GM18505 (cell line): Measurements from ENCODE around the gene ACER2.
A peak's percentile ranks its signal among the peaks of the same experiment; 100 is the strongest.

Experiments
- ATAC-seq: cut with Tn5 transposase; IDR thresholded peaks from one replicate; pipeline ENCODE4 v1.9.1; 2021; ENCODE audit not compliant: unreplicated experiment
- POLR2A ChIP-seq: IDR thresholded peaks from 4 replicates; pipeline ENCODE4 v1.6.1; 2011; ENCODE audit warnings: borderline replicate concordance; ENCODE audit not compliant: insufficient read depth, insufficient read length; ENCODE audit errors: extremely low read depth

ACER2 gene

DNA sequence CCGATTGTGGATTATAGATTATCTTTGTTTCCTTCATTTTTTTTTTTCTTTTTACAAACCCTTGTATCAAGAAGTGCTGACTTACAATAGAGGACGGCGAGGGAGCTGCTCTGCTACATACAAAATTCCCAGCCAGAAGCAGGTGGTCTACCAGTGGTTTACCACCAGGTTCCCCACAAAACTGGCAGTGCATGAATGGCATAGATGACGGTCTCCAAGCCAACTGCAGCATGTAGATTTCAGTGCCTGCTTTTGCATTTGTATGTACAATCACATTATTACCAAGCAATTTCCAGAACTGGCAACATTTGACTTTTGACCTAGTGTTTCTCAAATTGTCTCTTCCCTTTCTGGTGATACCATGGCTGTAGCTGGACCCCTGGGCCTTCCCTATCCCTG, 84.0 kb downstream of the ACER2 start:
- no peak for TF ChIP-seq POLR2A
- no peak for ATAC-seq

DNA sequence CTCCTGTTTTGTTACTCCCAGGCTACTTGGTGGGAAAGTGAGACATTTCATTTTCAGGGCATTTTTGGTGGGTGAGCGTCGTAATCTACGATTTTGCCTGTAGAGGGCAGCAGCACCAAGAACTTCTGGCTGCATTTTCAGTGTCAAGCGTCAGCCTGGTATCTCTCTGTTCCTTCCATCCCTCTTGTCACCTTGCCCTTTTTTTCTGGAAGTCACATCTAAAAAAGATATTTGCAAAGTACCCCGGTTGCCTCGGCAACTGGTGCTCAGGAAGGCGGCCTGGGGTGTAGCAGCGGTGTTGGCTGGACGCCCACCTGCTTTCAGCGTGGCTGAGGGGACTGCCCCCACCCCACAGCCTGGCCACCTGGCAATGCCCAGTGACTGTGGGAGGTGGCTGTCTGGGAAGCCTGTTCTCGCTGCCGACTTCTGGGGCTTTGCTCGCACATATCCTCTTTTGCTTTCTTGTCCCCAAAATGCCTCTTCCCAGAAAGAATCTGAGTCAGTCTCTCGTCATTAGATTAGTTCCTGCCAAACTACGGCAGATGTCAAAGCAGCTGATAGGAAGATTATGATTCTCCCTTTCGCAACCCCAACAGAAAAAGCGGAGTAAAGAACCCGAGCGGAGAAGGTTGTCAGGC, 84.5 kb downstream of the ACER2 start:
- ATAC-seq: peak; percentile 74
- no peak for TF ChIP-seq POLR2A

- no peak for ATAC-seq
- no peak for TF ChIP-seq POLR2A
These were observed 85.1 kb downstream of the ACER2 start for GRCh38 chr9:19493876-19494275.

DNA sequence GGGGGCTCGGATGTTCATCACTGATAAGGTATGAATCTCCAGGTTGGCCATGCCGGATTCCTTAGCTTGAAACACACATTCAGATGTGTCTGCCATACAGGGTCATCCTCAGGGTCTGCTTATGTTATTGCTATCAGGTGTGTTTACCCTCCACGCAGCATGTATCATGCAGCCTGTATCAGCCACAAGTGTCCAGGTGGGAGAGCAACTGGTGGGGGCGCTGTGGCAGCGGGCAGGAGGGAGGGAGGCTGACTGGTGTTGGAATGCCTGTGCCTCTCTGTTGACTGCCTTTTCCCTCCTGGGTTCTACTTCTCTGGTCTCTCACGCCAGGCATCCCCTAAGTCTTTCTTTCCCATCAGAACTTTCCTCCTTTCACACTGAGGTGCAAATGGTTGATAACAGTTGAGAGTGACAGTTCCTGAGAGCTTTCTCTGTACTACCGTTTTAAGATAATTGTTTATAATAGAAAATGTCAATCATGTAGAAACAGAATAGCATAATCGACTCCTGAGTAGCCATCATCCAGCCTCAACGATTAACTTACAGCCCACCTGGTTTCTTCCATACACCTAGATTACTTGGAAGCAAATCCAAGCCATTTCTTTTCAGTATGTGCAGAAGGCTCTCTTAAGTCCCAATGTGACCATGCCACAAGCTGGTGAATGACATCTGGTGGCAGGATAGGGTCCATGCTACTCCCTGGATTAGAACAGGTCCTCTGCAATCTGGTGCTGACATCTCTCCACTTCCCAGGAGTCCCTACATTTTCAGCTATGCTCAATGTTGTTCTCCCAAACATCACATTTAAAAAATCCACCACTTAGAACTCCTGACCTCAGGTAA, 86.6 kb downstream of the ACER2 start:
- ATAC-seq: no peak
- no peak for TF ChIP-seq POLR2A

GRCh38 chr9:19496321-19497050, 87.7 kb downstream of the ACER2 start:
- TF ChIP-seq POLR2A: no peak
- ATAC-seq: no peak

DNA sequence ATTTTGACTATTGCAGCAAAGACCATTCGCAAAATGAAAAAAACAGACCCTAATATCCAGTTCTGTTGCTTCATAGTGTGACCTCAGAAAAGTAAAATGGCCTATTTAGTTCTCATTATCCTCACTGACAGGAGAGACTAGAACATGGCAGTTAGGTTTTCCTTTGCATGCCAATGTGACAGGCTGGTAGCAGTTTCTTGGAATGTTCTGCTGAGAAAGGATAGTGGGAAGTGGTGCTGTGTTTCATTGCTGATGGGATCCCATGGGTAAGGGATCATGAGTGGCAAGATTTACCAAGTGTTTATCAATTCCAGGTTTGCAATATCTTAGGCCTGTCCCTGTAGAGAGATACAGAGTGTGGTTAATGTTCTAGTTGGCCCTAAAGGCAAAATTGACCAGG, 88.5 kb downstream of the ACER2 start:
- ATAC-seq: no peak

GRCh38 chr9:19498015-19498414, 89.2 kb downstream of the ACER2 start:
- ATAC-seq: no peak
- TF ChIP-seq POLR2A: no peak

More for the DNA sequence above, 88.5 kb downstream of the ACER2 start:
- TF ChIP-seq POLR2A: no peak
